Fibroblast of skin of back (primary cell): ENCODE measurements around the gene IGLL5.

ENCODE experiments used
- DNase-seq: peaks from one replicate; pipeline ENCODE4 v3.0.0-alpha.2; 2013

The IGLL5 gene

GRCh38 chr22:22939588-22940368 is 52.2 kb downstream of the IGLL5 start:
- no peak for DNase-seq

GRCh38 chr22:22940961-22941605 is 53.5 kb downstream of the IGLL5 start:
- DNase-seq, result no peak

- no peak for DNase-seq
Observed at GRCh38 chr22:22941831-22942510, 54.4 kb downstream of the IGLL5 start.

DNA sequence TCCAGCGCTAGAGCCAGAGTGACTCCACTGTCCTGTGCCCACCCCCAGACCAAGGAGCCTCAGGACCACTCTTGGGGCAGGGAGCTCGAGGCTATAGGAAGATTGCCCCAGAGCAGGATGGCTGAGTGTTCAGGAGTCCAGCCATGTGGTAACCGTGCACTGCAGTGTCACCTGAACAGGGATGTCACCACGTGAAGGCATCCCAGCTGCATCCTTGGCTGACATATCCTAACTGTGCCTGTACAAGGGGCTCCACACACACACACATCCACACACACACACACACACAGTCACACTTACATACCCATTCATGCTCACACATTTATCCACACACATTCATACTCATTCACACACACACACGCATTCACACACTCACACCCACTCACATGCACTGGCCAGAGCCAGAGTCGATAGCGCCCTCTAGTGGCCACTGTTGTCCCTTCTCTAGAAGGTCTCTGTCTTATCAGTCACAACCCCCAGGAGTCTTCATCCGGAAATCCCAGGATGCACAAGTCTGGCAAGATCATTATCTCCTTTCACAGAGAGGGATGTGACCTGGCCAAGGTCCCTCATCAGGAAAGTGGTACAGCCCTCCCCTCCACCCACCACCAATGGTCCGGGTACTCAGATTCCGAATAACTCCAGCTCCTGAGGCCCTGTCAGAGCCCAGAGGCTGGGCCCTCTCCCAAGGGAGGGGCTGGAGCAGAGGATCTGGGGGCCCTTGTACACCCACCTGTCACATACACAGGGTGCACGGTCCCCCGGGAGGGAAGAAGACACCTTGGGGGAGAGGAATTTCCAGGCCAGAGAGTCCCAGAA is 55.1 kb downstream of the IGLL5 start:
- DNase-seq, result peak; percentile 61

- no peak for DNase-seq
Observed at GRCh38 chr22:22943521-22944267, 56.1 kb downstream of the IGLL5 start.

DNA sequence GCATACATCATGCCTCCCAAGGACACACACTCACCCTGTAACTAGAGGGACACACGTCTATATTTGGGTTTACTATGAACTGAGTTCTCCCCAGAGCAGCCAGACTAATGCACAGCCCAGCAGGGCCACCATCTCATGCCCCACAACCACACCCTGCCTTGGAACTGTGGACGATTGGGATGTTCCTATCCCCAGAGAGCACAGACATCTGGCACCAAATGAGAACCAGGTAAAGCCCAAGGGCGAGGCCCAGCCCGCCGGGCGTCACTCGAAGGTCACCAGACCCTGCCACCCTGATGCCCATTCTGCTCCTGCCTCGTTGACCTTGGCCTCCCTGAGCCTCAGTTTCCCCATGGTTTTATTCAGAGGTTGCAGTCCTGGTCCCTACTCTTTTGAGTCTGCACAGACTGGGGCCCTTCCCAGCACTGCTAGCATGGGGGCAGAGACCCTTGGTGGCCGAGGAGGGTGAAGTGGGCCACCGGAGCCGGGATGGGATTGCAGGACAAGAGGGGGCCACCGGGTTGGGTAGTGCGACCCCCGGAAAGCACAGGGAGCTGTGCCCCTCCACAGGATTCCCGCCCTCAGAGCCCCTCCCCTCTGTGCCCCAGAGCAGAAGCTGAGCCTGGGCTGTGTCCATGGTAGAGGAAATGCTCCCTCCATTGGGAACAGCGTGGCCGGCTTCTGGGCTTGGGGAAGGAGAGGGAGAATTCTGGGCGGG is 56.8 kb downstream of the IGLL5 start:
- DNase-seq, result no peak

DNA sequence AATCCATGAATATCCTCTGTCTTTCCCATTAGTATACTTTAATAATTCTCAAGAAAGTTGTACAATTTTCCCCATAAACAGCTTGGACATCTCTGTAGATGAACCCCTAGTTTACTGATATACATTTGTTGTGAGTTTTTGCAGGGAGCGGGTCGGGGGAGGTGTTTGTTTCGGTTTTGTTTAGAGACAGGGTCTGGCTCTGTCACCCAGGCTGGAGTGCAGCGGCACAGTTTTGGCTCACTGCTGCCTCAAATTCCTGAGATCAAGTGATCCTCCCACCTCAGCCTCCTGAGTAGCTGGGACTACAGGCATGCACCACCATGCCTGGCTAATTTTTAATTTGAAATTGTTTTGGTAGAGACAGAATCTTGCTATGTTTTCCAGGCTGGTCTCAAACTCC is 57.6 kb downstream of the IGLL5 start:
- no peak for DNase-seq
